GM12873 (cell line): ENCODE data around the gene KMT2D.

ENCODE experiments used
- TF ChIP-seq, protein P1 (sequence below): IDR thresholded peaks from 2 replicates; pipeline ENCODE4 v1.5.1; 2012; ENCODE audit warnings: low read depth, mild to moderate bottlenecking, moderate library complexity, low read length, control low read depth; ENCODE audit not compliant: insufficient read depth; ENCODE audit errors: missing control alignments

The KMT2D gene

DNA sequence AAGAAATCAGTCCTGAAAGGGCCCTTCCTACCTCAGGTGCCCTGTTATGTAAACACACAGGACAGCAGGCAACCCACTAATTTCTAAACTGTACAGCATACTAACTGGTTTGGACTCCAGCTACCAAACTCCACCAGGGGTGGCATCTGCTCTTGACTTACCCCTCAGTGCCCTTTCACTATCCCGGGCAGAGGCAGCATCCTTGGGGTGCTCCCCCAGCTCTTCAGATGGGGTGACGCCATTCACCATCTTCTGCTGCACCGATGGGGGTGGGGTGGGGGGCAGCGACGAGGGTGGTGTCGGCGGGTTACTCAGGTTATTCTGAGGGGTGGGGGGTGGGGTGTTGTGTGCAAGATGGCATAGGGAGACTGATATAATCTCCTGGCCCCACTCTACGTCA lies 30.5 kb downstream of the KMT2D start:
- TF ChIP-seq, protein P1, sequence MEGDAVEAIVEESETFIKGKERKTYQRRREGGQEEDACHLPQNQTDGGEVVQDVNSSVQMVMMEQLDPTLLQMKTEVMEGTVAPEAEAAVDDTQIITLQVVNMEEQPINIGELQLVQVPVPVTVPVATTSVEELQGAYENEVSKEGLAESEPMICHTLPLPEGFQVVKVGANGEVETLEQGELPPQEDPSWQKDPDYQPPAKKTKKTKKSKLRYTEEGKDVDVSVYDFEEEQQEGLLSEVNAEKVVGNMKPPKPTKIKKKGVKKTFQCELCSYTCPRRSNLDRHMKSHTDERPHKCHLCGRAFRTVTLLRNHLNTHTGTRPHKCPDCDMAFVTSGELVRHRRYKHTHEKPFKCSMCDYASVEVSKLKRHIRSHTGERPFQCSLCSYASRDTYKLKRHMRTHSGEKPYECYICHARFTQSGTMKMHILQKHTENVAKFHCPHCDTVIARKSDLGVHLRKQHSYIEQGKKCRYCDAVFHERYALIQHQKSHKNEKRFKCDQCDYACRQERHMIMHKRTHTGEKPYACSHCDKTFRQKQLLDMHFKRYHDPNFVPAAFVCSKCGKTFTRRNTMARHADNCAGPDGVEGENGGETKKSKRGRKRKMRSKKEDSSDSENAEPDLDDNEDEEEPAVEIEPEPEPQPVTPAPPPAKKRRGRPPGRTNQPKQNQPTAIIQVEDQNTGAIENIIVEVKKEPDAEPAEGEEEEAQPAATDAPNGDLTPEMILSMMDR: no peak

DNA sequence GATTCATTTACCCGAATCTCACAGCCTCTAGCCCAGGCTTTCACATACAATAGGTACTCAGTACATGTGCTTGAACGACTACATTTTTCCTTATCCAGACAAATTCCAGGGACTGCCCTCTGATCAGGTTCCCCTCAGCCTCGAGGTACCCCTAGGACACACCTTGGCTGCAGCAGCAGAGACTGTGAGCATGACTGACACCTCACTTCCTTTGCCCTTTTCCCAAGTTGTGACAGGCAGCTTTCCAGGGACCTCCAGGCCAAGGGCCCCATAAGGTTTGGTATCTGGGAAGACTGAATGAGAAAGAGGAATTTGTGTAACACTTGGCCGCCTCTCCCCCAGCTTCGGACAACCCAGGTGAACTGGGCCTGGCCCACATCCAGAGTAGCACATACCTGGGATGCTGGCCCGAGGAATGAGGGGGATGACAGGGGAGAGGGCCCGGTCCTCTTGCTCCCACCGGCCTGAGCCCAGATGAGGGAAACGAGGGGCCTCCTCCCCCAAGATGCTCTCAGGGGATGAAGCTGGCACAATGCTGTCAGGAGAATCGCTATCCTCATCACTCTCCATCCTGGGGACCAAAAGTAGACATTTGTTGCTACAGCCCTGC lies 31.8 kb downstream of the KMT2D start:
- TF ChIP-seq, protein P1: no peak

DNA sequence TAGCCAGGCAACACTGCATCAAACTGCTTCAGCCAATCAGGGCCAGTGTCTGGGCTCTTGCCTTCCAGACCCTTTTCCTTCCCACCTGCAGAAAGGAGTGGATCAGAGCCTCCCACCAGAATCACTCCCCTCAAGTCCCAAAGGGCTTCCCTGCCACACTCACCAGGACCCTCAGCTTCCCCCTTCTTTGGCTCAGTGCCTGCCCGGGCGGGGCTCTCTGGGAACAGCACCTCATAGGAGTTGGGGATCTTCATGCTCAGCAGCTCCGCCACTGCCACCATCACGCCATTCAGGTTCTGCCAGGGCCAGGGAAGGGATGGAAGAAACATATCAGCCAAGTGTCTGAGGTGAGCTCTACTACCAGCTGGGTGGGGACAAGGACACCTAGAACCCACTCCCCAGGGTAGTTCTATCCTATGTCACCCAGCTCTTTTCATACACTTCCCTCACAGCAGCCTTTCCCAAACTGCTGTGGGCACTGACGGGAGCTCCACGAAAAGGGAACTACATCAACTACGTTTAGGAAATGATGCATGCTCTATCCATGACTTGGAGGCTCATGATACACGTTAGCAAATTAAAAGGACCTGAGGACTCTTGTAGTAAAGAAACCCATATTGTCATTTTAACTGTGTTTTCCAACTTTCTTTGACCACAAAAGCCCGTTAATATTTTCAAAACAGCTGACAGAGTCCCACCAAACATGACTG lies 32.6 kb downstream of the KMT2D start:
- TF ChIP-seq, protein P1: no peak

DNA sequence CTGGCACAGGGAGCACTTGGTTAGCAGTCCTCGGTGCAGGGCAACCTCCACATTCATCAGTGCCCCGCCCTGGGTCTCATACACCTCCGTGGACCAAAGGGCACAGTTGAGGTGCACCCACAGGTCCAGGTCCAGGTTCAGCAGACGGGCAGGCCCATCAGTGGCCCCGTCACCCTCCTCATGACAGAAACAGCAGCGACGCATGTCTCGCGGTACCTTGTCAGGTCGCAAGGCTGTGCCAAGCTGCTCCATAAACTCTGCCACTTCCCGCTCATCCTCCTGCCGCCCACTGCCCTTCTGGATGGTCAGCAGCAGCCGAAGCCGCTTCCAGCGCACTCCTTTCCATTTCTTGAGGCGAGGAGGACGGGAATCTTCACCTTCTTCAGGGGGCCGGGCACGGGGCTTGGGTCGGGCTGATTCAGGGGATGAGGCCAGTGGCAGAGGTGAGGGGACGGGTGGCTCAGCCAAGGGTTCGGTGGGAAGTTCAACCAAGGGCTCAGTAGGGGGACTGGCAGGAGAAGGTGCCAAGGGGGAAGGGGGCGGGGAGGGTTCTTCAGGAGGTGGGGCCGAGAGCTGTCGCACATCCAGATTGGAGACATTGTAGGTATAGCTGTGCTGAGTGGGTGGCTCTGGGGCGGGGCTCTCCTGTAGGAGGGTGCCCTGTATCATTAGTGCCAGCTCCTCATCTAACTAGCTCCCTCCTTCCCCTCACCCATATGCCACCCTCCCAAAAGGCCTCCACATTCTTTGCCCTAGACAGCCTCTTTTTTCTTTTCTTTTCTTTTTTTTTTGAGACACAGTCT lies 33.7 kb downstream of the KMT2D start:
- TF ChIP-seq, protein P1: no peak

DNA sequence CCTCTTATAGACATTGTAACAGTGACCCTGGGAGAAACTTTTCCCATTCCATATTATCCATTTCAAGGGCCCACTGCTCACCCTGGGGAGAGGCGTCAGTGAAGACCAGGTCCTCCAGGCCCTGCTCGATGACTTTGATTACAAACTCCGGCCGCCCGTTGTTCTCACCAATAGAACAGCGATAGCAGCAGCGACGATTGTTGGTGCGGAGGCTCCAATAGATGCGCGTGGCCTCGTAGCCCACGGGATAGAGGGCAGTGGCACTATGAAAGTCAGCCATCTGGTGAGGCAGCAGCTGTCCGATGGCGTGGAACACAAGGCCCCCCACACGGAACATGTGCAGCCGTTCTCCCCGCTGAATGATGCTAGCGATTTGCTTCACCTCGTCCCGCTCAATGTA lies 34.5 kb downstream of the KMT2D start:
- TF ChIP-seq, protein P1: no peak

DNA sequence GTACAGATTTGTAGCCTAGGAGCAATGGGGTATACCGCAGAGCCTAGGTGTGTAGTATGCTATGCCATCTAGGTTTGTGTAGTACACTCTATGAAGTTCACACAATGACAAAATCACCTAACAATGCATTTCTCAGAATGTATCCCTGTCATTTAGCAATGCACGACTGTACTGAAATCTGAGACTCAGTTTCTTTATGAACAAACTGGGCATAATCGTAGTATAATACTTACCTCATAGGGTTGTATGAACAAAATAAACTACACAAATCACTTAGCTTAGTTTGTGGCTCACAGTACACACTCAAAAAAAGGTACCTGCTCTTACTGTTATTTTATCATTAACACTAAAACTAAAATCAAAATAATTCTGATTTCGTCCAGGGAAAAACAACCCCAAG lies 35.1 kb downstream of the KMT2D start:
- TF ChIP-seq, protein P1: no peak

DNA sequence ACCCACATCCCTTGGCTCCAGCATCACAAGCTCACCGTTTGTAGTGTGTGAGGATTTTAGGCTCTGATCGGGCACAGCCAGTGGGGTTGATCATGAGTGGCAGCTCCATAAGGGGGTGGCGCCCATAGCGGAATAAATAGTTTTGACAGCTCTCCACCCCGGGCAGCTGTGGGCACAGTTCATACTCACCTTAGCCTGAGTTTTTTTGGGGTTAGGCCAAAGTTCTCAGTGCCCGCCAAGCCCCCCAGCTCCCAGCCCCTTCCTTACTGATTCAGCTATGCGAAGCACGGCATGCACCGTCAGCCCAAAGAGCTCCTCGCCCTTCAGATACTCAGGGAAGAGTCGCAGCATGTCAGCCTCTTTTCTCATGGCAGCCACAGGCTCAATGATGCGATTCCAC lies 36.1 kb downstream of the KMT2D start:
- TF ChIP-seq, protein P1: no peak
